ENCODE measurements around the gene RNF208.

RNF208 gene

DNA sequence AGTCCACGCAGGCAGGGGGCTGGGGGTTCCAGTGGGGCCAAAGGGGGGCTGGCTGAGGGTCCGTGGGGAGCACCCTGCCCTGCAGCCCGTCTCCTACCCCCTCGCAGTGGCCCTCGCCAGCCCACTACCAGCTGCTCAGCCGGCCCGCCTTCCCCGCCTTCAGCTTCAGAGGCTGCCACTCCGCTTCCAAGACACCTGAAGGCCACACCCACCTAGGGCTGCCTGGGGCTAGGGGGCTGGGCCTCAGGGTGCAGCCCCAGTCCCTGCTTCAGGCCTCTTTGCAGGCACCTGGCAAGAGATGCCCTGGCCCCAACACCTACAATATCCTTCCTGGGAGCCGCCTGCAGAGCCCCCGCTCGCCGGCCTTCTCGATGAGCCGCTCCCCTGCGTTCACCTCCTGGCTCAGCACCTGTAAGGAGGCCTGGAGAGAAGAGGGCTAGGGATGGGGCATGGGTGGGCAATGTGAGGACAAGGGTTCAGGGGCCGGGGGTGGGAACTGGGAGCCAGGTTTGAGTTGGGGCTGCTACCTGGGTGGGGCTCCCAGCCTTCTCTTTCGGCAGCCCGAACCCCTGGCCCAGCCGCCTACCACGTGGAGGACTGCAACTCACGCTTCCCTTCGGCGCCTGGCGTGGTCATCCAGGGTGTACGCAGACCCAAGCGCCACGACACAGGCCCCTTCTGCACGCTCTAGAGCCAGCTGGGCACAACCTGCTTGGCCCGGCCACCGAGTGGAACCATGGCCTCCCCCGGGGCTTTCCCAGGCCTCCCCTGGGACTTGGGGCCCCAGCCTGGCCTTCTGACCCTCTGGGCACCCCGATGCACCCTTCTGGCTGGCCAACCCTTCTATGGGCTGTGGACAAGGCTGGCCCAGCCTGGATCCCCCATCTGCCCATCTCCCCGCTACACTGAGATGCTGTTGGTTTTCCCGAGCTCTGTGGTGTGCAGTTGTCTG lies 30.8 kb upstream of the RNF208 start:
- no peak overlapping the region for H3K4me3 ChIP-seq (ENCODE audit: low read depth, low read length)
- DNase-seq (ENCODE audit: low read depth): no peak

DNA sequence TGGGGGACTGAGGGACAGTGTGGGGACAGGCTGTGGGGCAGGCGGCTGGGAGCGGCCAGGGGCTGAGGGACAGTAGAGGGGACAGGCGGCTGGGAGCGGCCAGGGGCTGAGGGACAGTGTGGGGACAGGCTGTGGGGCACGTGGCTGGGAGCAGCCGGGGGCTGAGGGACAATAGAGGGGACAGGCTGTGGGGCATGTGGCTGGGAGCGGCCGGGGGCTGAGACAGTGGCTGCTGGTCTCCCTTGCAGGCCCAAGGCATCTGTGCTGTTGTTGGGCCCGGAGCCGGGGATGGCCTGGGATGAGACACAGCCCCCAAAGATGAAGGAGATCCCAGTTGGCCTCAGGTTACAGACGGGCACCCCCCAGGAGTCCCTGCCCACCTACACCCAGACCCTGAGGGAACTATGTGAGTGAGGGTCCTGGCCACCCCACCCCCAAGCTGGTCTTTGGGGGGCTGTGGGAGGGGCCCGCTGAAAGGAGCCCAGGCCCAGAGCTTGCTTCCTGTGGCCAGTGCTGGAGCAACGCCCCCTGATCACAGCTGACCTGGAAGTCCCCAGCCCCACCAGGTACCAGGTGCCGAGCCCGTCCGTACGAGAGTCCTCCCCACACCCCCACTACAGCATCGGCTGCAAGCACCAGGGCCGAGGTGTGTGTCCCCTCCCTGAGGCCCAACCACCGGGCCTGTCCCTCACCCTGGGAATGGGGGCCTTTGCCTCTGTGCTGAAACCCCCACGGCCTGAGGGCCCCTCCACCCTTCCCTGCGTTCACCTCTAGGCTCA lies 29.6 kb upstream of the RNF208 start:
- TF ChIP-seq CTCF (IDR thresholded peaks at IDR 0.05; ENCODE audit: low read depth, low read length, missing control alignments): no peak
- no peak for DNase-seq (ENCODE audit: low read depth)
- H3K4me3 ChIP-seq (ENCODE audit: low read depth, low read length): no peak overlapping the region

More for the DNA sequence above, 30.8 kb upstream of the RNF208 start:
- no peak for TF ChIP-seq CTCF (IDR thresholded peaks at IDR 0.05; ENCODE audit: low read depth, low read length, missing control alignments)

DNA sequence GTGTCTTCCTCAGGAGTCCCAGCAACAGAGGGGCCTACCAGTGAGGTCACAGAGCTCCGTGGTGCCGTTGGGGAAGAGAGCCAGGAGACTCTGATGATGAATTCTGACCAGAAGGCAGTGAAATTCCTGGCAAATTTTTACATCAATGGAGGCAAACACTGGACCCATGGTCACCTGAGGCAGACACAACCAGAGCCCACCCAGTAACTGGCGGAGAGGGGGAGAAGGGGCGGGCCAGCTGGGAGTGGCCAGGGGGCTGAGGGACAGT lies 29.1 kb upstream of the RNF208 start, which contains the start of gene STPG3:
TSS of gene STPG3 (plus strand) at position 93 of the 268 bp plus-strand sequence. CDS start at position 94, 1 bp downstream.
- no peak for DNase-seq (ENCODE audit: low read depth)
- no peak within 1 kb of the TSS for H3K4me3 ChIP-seq (ENCODE audit: low read depth, low read length)
- no peak for TF ChIP-seq CTCF (IDR thresholded peaks at IDR 0.05; ENCODE audit: low read depth, low read length, missing control alignments)

DNA sequence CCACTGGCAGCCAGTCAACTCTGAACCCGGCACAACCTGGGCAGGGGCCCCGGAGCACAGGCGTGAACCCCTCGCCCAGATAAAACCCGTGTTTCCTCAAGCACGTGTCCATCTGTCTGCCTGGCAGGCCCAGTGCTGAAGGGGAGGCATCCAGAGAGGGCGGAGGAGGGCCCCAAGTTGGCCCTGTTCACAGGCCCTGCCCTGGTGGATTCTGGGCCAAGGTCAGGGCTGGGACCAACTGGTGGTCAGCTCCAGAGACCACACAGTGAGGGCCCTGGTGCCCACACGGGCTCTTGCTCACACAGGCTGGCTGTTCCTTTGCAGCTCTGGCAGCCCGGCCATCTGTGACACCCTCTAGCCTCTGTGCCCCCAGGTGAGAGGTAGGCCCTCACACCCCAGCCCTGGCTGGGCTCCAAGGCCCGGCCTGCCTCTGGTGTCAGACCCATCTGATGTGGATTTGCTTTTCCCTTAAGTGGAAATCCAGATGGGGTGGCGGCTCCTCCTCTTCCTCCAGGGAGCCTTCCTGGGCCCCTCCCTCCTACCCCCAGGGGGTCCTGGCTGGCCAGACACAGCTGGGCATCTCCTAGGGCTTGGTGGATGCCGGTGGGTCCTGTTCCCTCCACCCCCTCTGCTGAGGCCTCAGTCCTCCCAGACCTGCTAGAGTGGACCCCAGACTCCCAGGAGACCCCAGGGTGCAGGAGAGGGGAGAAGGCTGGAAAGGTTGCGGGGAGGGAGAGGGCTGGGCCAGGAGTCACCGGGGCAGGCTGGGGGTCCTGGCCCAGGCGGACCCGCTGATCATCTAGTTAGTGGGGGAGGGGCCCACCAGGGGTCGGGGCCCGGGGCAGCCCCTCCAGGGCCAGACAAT lies 28.5 kb upstream of the RNF208 start:
- no peak for TF ChIP-seq CTCF (IDR thresholded peaks at IDR 0.05; ENCODE audit: low read depth, low read length, missing control alignments)
- H3K4me3 ChIP-seq (ENCODE audit: low read depth, low read length): no peak overlapping the region
- DNase-seq (ENCODE audit: low read depth): no peak

DNA sequence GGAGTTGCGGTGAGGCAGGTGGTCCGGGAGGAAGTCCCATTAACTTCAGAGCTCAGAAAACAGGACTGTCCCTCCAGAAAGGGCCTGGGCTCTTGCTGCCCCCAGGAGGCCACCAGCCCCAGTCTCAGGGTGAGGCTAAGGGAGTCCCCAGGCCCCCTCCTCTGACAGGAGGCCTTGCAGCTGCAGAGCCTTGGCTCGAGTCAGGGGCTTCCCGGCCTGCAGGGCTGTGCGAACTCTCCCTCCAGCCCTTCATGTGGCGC lies 25.8 kb upstream of the RNF208 start:
- DNase-seq (ENCODE audit: low read depth): no peak

More for the DNA sequence above, 25.8 kb upstream of the RNF208 start:
- no peak for TF ChIP-seq CTCF (IDR thresholded peaks at IDR 0.05; ENCODE audit: low read depth, low read length, missing control alignments)
- no peak overlapping the region for H3K4me3 ChIP-seq (ENCODE audit: low read depth, low read length)

Data from GM12864 (cell line).